ENCODE results near the gene PEX11B.
A peak's percentile ranks its signal among the peaks of the same experiment; 100 is the strongest.

PEX11B gene

DNA sequence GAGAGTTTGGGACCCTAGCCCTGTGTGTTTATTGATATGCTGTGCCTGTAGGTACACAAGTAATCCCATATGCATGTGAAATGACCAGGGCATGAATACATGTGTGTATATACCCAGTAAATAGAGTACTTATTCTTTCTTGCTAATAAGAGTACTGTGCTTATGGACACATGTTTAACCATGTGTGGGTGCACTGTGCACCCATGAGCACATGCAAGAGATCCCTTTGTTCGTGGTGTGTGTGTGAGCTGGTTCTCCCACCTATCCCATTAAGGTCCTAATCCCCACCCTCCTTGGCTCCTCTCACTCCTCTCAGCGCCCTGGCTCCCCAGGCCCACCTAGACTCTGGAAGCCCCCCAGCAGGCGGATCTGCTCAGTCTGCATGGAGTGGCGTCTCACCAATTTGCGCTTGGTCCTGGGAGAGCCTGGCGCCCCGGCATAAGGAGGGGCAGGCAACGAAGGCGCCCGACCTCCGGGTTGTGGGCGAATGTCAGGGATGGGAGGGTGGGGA is 41.5 kb upstream of the PEX11B start:
- Histone ChIP-seq H3K27me3 (replicated peaks; ENCODE audit: control insufficient read depth, insufficient read depth, low read length) (no peaks in the 10 kb centered on the region), H3K4me3 (replicated peaks; ENCODE audit: low read depth, low read length) (peak overlapping the region; percentile 58), H3K36me3 (ENCODE audit: control insufficient read depth, insufficient read depth, low read length) (no peaks in the 10 kb centered on the region)
- TF ChIP-seq, protein P1, sequence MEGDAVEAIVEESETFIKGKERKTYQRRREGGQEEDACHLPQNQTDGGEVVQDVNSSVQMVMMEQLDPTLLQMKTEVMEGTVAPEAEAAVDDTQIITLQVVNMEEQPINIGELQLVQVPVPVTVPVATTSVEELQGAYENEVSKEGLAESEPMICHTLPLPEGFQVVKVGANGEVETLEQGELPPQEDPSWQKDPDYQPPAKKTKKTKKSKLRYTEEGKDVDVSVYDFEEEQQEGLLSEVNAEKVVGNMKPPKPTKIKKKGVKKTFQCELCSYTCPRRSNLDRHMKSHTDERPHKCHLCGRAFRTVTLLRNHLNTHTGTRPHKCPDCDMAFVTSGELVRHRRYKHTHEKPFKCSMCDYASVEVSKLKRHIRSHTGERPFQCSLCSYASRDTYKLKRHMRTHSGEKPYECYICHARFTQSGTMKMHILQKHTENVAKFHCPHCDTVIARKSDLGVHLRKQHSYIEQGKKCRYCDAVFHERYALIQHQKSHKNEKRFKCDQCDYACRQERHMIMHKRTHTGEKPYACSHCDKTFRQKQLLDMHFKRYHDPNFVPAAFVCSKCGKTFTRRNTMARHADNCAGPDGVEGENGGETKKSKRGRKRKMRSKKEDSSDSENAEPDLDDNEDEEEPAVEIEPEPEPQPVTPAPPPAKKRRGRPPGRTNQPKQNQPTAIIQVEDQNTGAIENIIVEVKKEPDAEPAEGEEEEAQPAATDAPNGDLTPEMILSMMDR (IDR thresholded peaks at IDR 0.05; ENCODE audit: insufficient read depth, low read length, poor library complexity, severe bottlenecking) = no peak
- no peak for DNase-seq (ENCODE audit: extremely low read depth, insufficient read length)

DNA sequence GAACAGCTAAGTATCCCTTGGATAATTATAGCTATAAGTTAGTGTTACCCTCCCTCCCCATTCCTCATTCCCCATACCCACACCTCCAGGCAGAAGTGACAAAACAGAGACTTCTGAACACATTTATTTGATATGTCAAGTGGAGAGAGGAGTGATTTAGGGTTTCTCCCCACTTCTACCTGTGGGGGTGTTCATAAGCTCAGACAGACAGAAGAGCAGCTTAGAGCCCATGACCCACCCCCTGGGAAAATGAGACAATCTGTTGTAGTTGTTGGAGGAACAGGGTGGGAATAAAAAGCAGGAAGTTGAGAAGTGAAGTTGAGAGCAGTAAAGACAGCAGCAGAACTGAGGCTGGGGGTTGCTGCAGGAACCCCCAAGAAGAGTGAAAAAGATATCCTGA is 40.8 kb upstream of the PEX11B start:
- TF ChIP-seq, protein P1 (IDR thresholded peaks at IDR 0.05; ENCODE audit: insufficient read depth, low read length, poor library complexity, severe bottlenecking) = no peak
- Histone ChIP-seq H3K4me3 (replicated peaks; ENCODE audit: low read depth, low read length) (no peak overlapping the region), H3K27me3 (replicated peaks; ENCODE audit: control insufficient read depth, insufficient read depth, low read length) (no peaks in the 10 kb centered on the region), H3K36me3 (ENCODE audit: control insufficient read depth, insufficient read depth, low read length) (no peaks in the 10 kb centered on the region)
- DNase-seq (ENCODE audit: extremely low read depth, insufficient read length) = no peak

DNA sequence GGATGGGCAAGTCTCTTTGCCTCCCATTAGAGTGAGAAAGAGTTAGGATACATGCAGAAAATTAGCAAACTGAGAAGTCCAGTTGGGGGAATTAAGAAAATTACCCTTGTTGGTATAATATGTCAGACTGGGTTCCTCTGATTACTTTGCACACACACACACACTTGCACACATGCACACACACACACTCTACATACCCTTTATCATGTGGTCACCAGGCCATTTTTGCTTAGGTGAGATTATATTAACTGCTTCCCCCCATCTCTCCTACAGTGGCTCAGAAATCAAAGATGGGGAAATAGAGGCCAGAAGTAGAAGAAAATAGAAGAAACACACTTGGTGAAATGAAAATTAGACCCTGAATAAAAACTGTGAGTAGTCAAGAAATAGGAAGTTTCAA is 40.2 kb upstream of the PEX11B start:
- H3K27me3 ChIP-seq (replicated peaks; ENCODE audit: control insufficient read depth, insufficient read depth, low read length) = no peaks in the 10 kb centered on the region
- H3K36me3 ChIP-seq (ENCODE audit: control insufficient read depth, insufficient read depth, low read length) = no peaks in the 10 kb centered on the region
- no peak for DNase-seq (ENCODE audit: extremely low read depth, insufficient read length)
- H3K4me3 ChIP-seq (replicated peaks; ENCODE audit: low read depth, low read length) = no peak overlapping the region
- TF ChIP-seq, protein P1 (IDR thresholded peaks at IDR 0.05; ENCODE audit: insufficient read depth, low read length, poor library complexity, severe bottlenecking) = no peak

DNA sequence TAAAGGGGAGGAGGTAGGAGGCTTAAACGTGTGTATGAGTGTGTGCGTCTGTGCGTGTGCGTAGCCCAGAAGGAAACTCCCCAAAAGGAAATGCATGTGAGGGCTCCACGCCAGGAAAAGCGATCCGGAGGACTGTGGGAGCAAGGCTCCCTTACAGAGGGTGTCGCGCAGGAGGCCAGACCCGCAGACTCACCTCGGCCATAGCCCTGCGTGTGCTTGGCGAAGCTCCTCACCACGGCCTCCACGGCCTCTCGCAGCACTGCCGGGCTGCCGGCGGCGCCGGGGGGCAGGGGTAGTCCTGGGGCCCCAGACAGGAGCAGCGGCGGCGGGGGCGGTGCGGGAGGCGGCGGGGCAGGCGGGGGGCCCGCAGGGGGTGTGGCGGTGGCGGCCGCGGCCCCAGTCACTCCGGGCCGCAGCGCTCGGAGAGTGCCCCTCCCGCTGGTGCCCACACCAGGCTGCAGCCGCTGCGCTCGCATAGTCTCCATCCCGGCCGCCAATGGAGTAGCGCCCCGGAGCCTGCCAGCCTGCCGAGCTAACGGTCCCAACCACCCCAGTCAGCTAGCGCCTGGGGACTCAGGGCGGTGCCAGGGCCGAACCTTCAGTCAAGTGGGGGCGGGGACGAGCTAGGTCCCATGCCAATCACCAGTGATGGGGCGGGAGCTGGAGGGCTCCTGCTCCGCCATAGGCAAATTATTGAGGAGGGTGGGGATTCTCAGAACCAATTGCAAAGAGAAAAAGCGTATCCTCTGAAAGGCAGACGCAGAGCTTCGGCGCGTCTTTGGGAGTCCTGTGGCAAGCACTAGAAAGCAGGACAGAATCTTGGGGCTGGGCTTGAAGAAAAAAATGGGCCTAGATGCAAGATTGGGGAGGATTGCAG is 39.2 kb upstream of the PEX11B start, which contains the start of gene LIX1L:
Gene LIX1L, minus strand, starts transcription at position 575 of the 877 bp plus-strand sequence. Its CDS starts 90 bp downstream, at position 485.
- TF ChIP-seq, protein P1 (IDR thresholded peaks at IDR 0.05; ENCODE audit: insufficient read depth, low read length, poor library complexity, severe bottlenecking) = no peak
- Histone ChIP-seq H3K4me3 (replicated peaks; ENCODE audit: low read depth, low read length) (peak within 1 kb of the TSS; percentile 74), H3K36me3 (ENCODE audit: control insufficient read depth, insufficient read depth, low read length) (no peaks in the 10 kb centered on the region), H3K27me3 (replicated peaks; ENCODE audit: control insufficient read depth, insufficient read depth, low read length) (no peaks in the 10 kb centered on the region)
- DNase-seq (ENCODE audit: extremely low read depth, insufficient read length) = peak; percentile 90

DNA sequence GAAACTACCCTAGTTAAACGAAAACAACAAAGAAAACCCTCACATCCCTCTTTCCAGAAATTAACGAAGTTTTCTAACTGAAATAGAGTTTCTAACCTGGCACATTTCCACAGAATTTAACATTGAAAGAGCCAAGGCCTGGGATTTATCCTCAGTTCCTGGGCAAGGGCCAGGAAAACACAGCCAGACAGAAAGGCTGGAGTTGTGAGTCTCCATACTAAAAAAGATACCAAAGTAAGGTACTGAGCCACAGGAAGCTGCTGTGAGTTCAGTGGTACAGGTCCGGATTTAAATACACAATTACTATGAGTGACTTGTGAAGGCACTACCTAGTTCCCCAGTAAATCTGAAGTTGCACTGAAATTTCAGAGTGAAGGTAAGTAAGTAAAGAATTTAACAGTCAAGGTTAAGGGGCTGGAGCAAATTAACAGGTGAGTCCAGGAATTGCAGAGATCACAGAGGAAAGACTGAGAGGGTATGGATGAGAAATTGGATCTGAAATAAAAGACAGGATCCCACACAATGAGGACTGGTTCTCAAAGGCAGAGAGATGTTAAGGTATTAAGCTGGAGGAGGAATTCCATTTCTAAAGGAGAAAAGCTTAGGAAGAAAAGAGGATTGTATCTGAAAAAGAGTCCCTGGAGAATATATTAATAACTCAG is 38.4 kb upstream of the PEX11B start:
- H3K36me3 ChIP-seq (ENCODE audit: control insufficient read depth, insufficient read depth, low read length) = no peaks in the 10 kb centered on the region
- no peaks in the 10 kb centered on the region for H3K27me3 ChIP-seq (replicated peaks; ENCODE audit: control insufficient read depth, insufficient read depth, low read length)
- TF ChIP-seq, protein P1 (IDR thresholded peaks at IDR 0.05; ENCODE audit: insufficient read depth, low read length, poor library complexity, severe bottlenecking) = no peak
- DNase-seq (ENCODE audit: extremely low read depth, insufficient read length) = no peak
- H3K4me3 ChIP-seq (replicated peaks; ENCODE audit: low read depth, low read length) = peak overlapping the region; percentile 74

Data from GM06990 (cell line).